ENCODE data around the gene OLAH.

DNA sequence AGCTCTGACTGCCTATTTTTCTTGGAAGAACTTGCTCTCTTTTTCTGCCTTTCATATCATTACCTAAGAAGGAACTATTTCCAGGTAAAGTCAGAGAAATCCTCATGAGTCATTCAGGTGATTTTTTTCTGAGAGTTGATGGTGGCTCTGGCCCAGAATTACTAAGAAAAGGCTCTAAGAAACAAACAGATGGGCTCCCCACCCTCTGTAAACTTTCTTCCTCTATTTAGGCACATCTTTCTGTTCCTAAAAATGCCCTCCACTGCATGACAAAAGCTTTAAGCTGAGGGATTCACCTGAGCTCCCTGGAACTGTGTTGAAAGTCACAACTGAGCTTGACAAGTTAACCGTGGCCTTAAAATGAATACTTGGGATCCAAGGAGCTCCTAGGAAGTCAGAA is 1.6 kb downstream of the OLAH start:
- TF ChIP-seq CTCF (IDR thresholded peaks at IDR 0.05 in 8 of 11, conservative IDR thresholded peaks at IDR 0.05 in 3 of 11) (no peak), POLR2AphosphoS5 (IDR thresholded peaks at IDR 0.05) (no peak)

Data from spleen (tissue), 7 donors.